K562 (cell line): ENCODE measurements around the gene SEMA3G.

ENCODE experiments used
- CTCF ChIP-seq, 3 experiments: IDR thresholded peaks in 2 of 3; conservative IDR thresholded peaks in 1 of 3; 2 replicates each; pipeline ENCODE4 v1.5.1; 2011 to 2012; ENCODE audit warnings: low read length in 3 of 3, mild to moderate bottlenecking in 3 of 3, control low read depth in 2 of 3, improper control_type of control experiment in 1 of 3, inconsistent platforms in 1 of 3, low read depth in 1 of 3, mixed read lengths in 1 of 3, moderate library complexity in 1 of 3; ENCODE audit not compliant: insufficient read depth in 2 of 3
- ETS2 ChIP-seq: IDR thresholded peaks from 2 replicates; pipeline ENCODE4 v1.6.1; 2016; ENCODE audit warnings: borderline replicate concordance, missing genetic modification characterization, mild to moderate bottlenecking, moderate library complexity, missing compliant biosample characterization; ENCODE audit not compliant: poor library complexity, severe bottlenecking
- POLR2AphosphoS2 ChIP-seq: IDR thresholded peaks from 2 replicates; pipeline ENCODE4 v1.6.1; 2012; ENCODE audit warnings: low read length, improper control_type of control experiment
- TFAM ChIP-seq: fragments of 250-450 bp; sonication (Bioruptor Pico); conservative IDR thresholded peaks from 2 replicates; pipeline ENCODE4 v1.5.0; 2021; ENCODE audit warnings: mild to moderate bottlenecking, moderate library complexity
- ZBTB34 ChIP-seq: fragments of 250-450 bp; sonication (Bioruptor Pico); IDR thresholded peaks from 2 replicates; pipeline ENCODE4 v1.8.0; 2021; ENCODE audit warnings: mild to moderate bottlenecking, moderate library complexity
- ZFP36 ChIP-seq: fragments of 150-350 bp; IDR thresholded peaks from 2 replicates; pipeline ENCODE4 v1.6.1; 2018; ENCODE audit warnings: low read length, low read depth; ENCODE audit not compliant: partially characterized antibody

- TF ChIP-seq POLR2AphosphoS2, result no peak
- no peak for TF ChIP-seq ETS2 (tag)
- no peak for TF ChIP-seq TFAM (CRISPR knock-in tag)
- TF ChIP-seq ZFP36, result no peak
- TF ChIP-seq ZBTB34 (CRISPR knock-in tag), result no peak
- TF ChIP-seq CTCF (IDR thresholded peaks at IDR 0.05 in 2 of 3, conservative IDR thresholded peaks at IDR 0.05 in 1 of 3; ENCODE audit: insufficient read depth in 2 of 3, low read depth in 1 of 3, low read length in 3 of 3), result no peak
Measured at GRCh38 chr3:52473026-52473425, 28.1 kb upstream of the SEMA3G start.
